Mesenchymal stem cell (in vitro differentiated cells and primary cell): Measurements from ENCODE around the gene MAT2B.

Experiments
- DNase-seq: peaks from one replicate; pipeline ENCODE4 v3.0.0-alpha.2; 2013
- H2AFZ ChIP-seq: one replicate; pipeline ENCODE4 v1.6.1; 2013; ENCODE audit warnings: low read depth, mild to moderate bottlenecking, control low read depth, inconsistent platforms, low read length, moderate library complexity
- H2AK5ac ChIP-seq: 2 replicates; pipeline ENCODE4 v1.6.1; 2013; ENCODE audit warnings: low read length, moderate library complexity, mild to moderate bottlenecking, inconsistent platforms; ENCODE audit not compliant: severe bottlenecking
- H2BK120ac ChIP-seq: one replicate; pipeline ENCODE4 v1.6.1; 2013; ENCODE audit warnings: low read depth, mild to moderate bottlenecking, inconsistent platforms, low read length, moderate library complexity
- H2BK12ac ChIP-seq, 2 experiments: one replicate each; pipeline ENCODE4 v1.6.1; 2013; ENCODE audit warnings: inconsistent platforms in 2 of 2, low read length in 2 of 2, mild to moderate bottlenecking in 2 of 2, moderate library complexity in 2 of 2, control low read depth in 1 of 2
- H2BK15ac ChIP-seq: one replicate; pipeline ENCODE4 v1.6.1; 2013; ENCODE audit warnings: mild to moderate bottlenecking, low read depth, inconsistent platforms; ENCODE audit not compliant: poor library complexity, severe bottlenecking
- H2BK5ac ChIP-seq: 2 replicates; pipeline ENCODE4 v1.6.1; 2013; ENCODE audit warnings: low read depth, mild to moderate bottlenecking, low read length, control low read depth, inconsistent platforms; ENCODE audit not compliant: poor library complexity, severe bottlenecking
- H3K14ac ChIP-seq, 2 experiments: one replicate each; pipeline ENCODE4 v1.6.1; 2013; ENCODE audit warnings: inconsistent platforms in 2 of 2, low read length in 2 of 2, control low read depth in 1 of 2, mild to moderate bottlenecking in 1 of 2, moderate library complexity in 1 of 2
- H3K18ac ChIP-seq, 2 experiments: one replicate each; pipeline ENCODE4 v1.6.1; 2013; ENCODE audit warnings: inconsistent platforms in 2 of 2, low read length in 2 of 2, control low read depth in 1 of 2, low read depth in 1 of 2, mild to moderate bottlenecking in 1 of 2
- H3K23ac ChIP-seq, 2 experiments: one replicate each; pipeline ENCODE4 v1.6.1; 2013; ENCODE audit warnings: inconsistent platforms in 2 of 2, low read length in 2 of 2, mild to moderate bottlenecking in 2 of 2, moderate library complexity in 2 of 2, control low read depth in 1 of 2
- H3K27ac ChIP-seq: 2 replicates; pipeline ENCODE4 v1.5.1; 2013; ENCODE audit warnings: mild to moderate bottlenecking, moderate library complexity, low read length, control low read depth, inconsistent platforms; ENCODE audit not compliant: poor library complexity, severe bottlenecking
- H3K27me3 ChIP-seq, 2 experiments: 2 replicates each; pipeline versions ENCODE4 v1.6.1 to v1.7.0; 2013; ENCODE audit warnings: low read length in 2 of 2, mild to moderate bottlenecking in 2 of 2, moderate library complexity in 2 of 2, control low read depth in 1 of 2, inconsistent platforms in 1 of 2; ENCODE audit not compliant: control insufficient read depth in 1 of 2, insufficient read depth in 1 of 2
- H3K36me3 ChIP-seq, 2 experiments: 2 replicates each; pipeline versions ENCODE4 v1.6.1 to v1.7.0; 2013; ENCODE audit warnings: low read length in 2 of 2, control low read depth in 1 of 2, inconsistent platforms in 1 of 2, low read depth in 1 of 2, mild to moderate bottlenecking in 1 of 2; ENCODE audit not compliant: insufficient read depth in 2 of 2, control insufficient read depth in 1 of 2
- H3K4ac ChIP-seq, 2 experiments: one replicate each; pipeline ENCODE4 v1.6.1; 2013; ENCODE audit warnings: inconsistent platforms in 2 of 2, low read length in 2 of 2, mild to moderate bottlenecking in 2 of 2, moderate library complexity in 2 of 2, control low read depth in 1 of 2, low read depth in 1 of 2
- H3K4me1 ChIP-seq: 2 replicates; pipeline ENCODE4 v1.6.1; 2013; ENCODE audit warnings: low read depth, low read length, control low read depth; ENCODE audit not compliant: control insufficient read depth, insufficient read depth
- H3K4me2 ChIP-seq: 2 replicates; pipeline ENCODE4 v1.6.1; 2013; ENCODE audit warnings: low read length, mild to moderate bottlenecking, inconsistent platforms; ENCODE audit not compliant: poor library complexity, severe bottlenecking
- H3K4me3 ChIP-seq, 2 experiments: 2 replicates each; pipeline versions ENCODE4 v1.5.1 to v1.7.0; 2013; ENCODE audit warnings: low read length in 2 of 2, mild to moderate bottlenecking in 2 of 2, control low read depth in 1 of 2, low read depth in 1 of 2; ENCODE audit not compliant: insufficient read depth in 1 of 2
- H3K79me1 ChIP-seq: replicated peaks from 2 replicates; pipeline ENCODE4 v1.6.1; 2013; ENCODE audit warnings: mild to moderate bottlenecking, control low read depth, low read length, inconsistent platforms; ENCODE audit not compliant: poor library complexity, severe bottlenecking
- H3K9ac ChIP-seq: 2 replicates; pipeline ENCODE4 v1.7.0; 2013; ENCODE audit warnings: mild to moderate bottlenecking, low read length, moderate library complexity
- H3K9me3 ChIP-seq: 2 replicates; pipeline ENCODE4 v1.7.0; 2013; ENCODE audit warnings: mild to moderate bottlenecking, low read length; ENCODE audit not compliant: control insufficient read depth
- H4K8ac ChIP-seq: one replicate; pipeline ENCODE4 v1.6.1; 2013; ENCODE audit warnings: inconsistent platforms, mild to moderate bottlenecking, low read length, moderate library complexity
- H4K91ac ChIP-seq: one replicate; pipeline ENCODE4 v1.6.1; 2013; ENCODE audit warnings: mild to moderate bottlenecking, low read length, inconsistent platforms
- WGBS: methylation state at CpG from one replicate; pipeline ENCODE4 v1.1.7; 2013; ENCODE audit warnings: mixed read lengths; 5-methylcytosine and 5-hydroxymethylcytosine counted together

The MAT2B gene

GRCh38 chr5:163551156-163551555 is 45.7 kb downstream of the MAT2B start:
- no peak overlapping the region for H3K27ac ChIP-seq
- 96% methylated on average over 3 of the region's 3 CpGs for WGBS
- H3K4me2 ChIP-seq, result no peak overlapping the region
- no peaks in the 10 kb centered on the region for H3K79me1 ChIP-seq
- H2BK15ac ChIP-seq, result no peak overlapping the region
- H2AFZ ChIP-seq, result no peak overlapping the region
- no peak overlapping the region for H2BK5ac ChIP-seq
- peaks cover 0 to 14% of the 10 kb centered on the region in 2 experiments for H3K27me3 ChIP-seq
- H3K36me3 ChIP-seq, result no peaks in the 10 kb centered on the region
- H4K91ac ChIP-seq, result no peak overlapping the region
- H3K4me3 ChIP-seq, result no peak overlapping the region
- no peak overlapping the region for H2BK12ac ChIP-seq
- H3K4ac ChIP-seq, result no peak overlapping the region
- no peak overlapping the region for H3K18ac ChIP-seq
- no peak overlapping the region for H3K14ac ChIP-seq
- no peaks in the 10 kb centered on the region for H3K9me3 ChIP-seq
- H3K9ac ChIP-seq, result no peak overlapping the region
- no peaks in the 10 kb centered on the region for H3K4me1 ChIP-seq
- DNase-seq, result no peak
- H2BK120ac ChIP-seq, result no peak overlapping the region
- H2AK5ac ChIP-seq, result no peak overlapping the region
- H4K8ac ChIP-seq, result no peak overlapping the region
- H3K23ac ChIP-seq, result no peak overlapping the region

- no peak overlapping the region for H2AK5ac ChIP-seq
Observed at GRCh38 chr5:163552536-163552935, 47.1 kb downstream of the MAT2B start.

DNA sequence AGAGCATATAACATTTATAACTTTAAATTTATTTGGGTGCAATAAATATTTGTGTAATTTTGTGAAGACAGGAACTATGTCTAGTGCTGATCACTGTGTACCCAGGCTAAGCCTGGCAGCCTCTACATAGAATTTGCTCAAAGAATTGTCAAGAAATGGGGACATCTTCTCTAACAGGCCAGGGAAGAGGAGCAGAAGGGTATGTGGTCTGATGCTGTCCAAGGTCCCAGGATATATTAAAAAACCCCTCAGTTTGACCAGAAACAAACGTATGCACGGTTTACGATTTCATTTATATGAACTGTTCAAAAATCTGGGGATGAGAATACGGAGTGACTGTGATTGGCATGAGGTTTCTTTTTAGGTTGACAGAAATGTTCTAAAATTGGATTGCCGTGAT is 55.9 kb downstream of the MAT2B start:
- no peak overlapping the region for H3K23ac ChIP-seq
- H2BK5ac ChIP-seq, result no peak overlapping the region
- H2BK12ac ChIP-seq, result no peak overlapping the region
- 93% methylated on average over 4 of the region's 5 CpGs for WGBS
- H4K91ac ChIP-seq, result no peak overlapping the region
- H2BK120ac ChIP-seq, result no peak overlapping the region
- H3K79me1 ChIP-seq, result no peaks in the 10 kb centered on the region
- H3K18ac ChIP-seq, result no peak overlapping the region
- peaks cover 0 to 33% of the 10 kb centered on the region in 2 experiments for H3K27me3 ChIP-seq
- no peak overlapping the region for H4K8ac ChIP-seq
- no peak overlapping the region for H3K4ac ChIP-seq
- no peak for DNase-seq
- no peak overlapping the region for H3K9ac ChIP-seq
- no peak overlapping the region for H3K14ac ChIP-seq
- H3K9me3 ChIP-seq, result no peaks in the 10 kb centered on the region
- no peak overlapping the region for H3K4me3 ChIP-seq
- no peak overlapping the region for H3K27ac ChIP-seq
- no peak overlapping the region for H2BK15ac ChIP-seq
- no peak overlapping the region for H2AK5ac ChIP-seq
- H3K4me2 ChIP-seq, result no peak overlapping the region
- H2AFZ ChIP-seq, result no peak overlapping the region
- H3K4me1 ChIP-seq, result peaks cover 8% of the 10 kb centered on the region
- no peaks in the 10 kb centered on the region for H3K36me3 ChIP-seq

More at GRCh38 chr5:163552536-163552935, 47.1 kb downstream of the MAT2B start:
- no peak for DNase-seq
- no peak overlapping the region for H4K8ac ChIP-seq
- H3K23ac ChIP-seq, result no peak overlapping the region
- no peak overlapping the region for H2AFZ ChIP-seq
- no peaks in the 10 kb centered on the region for H3K36me3 ChIP-seq
- H2BK5ac ChIP-seq, result no peak overlapping the region
- H3K9ac ChIP-seq, result no peak overlapping the region
- WGBS, result no CpG with 5 or more reads among the region's 1 CpG
- no peaks in the 10 kb centered on the region for H3K9me3 ChIP-seq
- no peak overlapping the region for H3K18ac ChIP-seq
- H3K4me1 ChIP-seq, result no peaks in the 10 kb centered on the region
- no peak overlapping the region for H2BK120ac ChIP-seq
- H4K91ac ChIP-seq, result no peak overlapping the region
- H3K27ac ChIP-seq, result no peak overlapping the region
- H3K79me1 ChIP-seq, result no peaks in the 10 kb centered on the region
- no peak overlapping the region for H2BK12ac ChIP-seq
- H3K27me3 ChIP-seq, result peaks cover 0 to 11% of the 10 kb centered on the region in 2 experiments
- no peak overlapping the region for H2BK15ac ChIP-seq
- no peak overlapping the region for H3K4me2 ChIP-seq
- no peak overlapping the region for H3K14ac ChIP-seq
- no peak overlapping the region for H3K4ac ChIP-seq
- H3K4me3 ChIP-seq, result no peak overlapping the region

GRCh38 chr5:163562071-163562470 is 56.7 kb downstream of the MAT2B start:
- H3K27me3 ChIP-seq, result peaks cover 0 to 40% of the 10 kb centered on the region in 2 experiments
- no peak overlapping the region for H2AK5ac ChIP-seq
- no peak overlapping the region for H2BK12ac ChIP-seq
- no peak overlapping the region for H3K4me3 ChIP-seq
- H3K9me3 ChIP-seq, result no peaks in the 10 kb centered on the region
- H3K18ac ChIP-seq, result peak overlapping the region in 1 of 2 experiments; percentile 49
- no peak overlapping the region for H2BK120ac ChIP-seq
- H3K9ac ChIP-seq, result no peak overlapping the region
- no peak overlapping the region for H2BK5ac ChIP-seq
- H3K4me1 ChIP-seq, result peaks cover 8% of the 10 kb centered on the region
- H3K27ac ChIP-seq, result no peak overlapping the region
- DNase-seq, result no peak
- H4K8ac ChIP-seq, result no peak overlapping the region
- H3K23ac ChIP-seq, result no peak overlapping the region
- no peak overlapping the region for H2BK15ac ChIP-seq
- H2AFZ ChIP-seq, result no peak overlapping the region
- 43% methylated on average over 3 of the region's 3 CpGs for WGBS
- H3K36me3 ChIP-seq, result no peaks in the 10 kb centered on the region
- no peak overlapping the region for H3K14ac ChIP-seq
- H4K91ac ChIP-seq, result peak overlapping the region; percentile 15
- no peak overlapping the region for H3K4me2 ChIP-seq
- H3K79me1 ChIP-seq, result no peaks in the 10 kb centered on the region
- H3K4ac ChIP-seq, result no peak overlapping the region
